GM19043 (cell line): Measurements from ENCODE around the gene IPPK.

Experiments
- ATAC-seq: cut with Tn5 transposase; IDR thresholded peaks from one replicate; pipeline ENCODE4 v1.9.1; 2021; ENCODE audit warnings: low read depth; ENCODE audit not compliant: unreplicated experiment

IPPK gene

GRCh38 chr9:92658176-92658575 is 11.8 kb downstream of the IPPK start:
- ATAC-seq: no peak

GRCh38 chr9:92657296-92658094 is 12.4 kb downstream of the IPPK start:
- no peak for ATAC-seq

GRCh38 chr9:92656537-92656925 is 13.4 kb downstream of the IPPK start:
- no peak for ATAC-seq

GRCh38 chr9:92655896-92656536 is 13.9 kb downstream of the IPPK start:
- ATAC-seq: no peak

- ATAC-seq: no peak
Observed at GRCh38 chr9:92655366-92655765, 14.6 kb downstream of the IPPK start.

- ATAC-seq: no peak
Observed at GRCh38 chr9:92654481-92655301, 15.2 kb downstream of the IPPK start.

- no peak for ATAC-seq
Observed at GRCh38 chr9:92652461-92652860, 17.5 kb downstream of the IPPK start.

GRCh38 chr9:92650839-92651621 is 18.9 kb downstream of the IPPK start:
- ATAC-seq: no peak

- ATAC-seq: no peak
Observed at GRCh38 chr9:92650296-92650695, 19.6 kb downstream of the IPPK start.

- ATAC-seq: no peak
Observed at GRCh38 chr9:92649007-92649406, 20.9 kb downstream of the IPPK start.

GRCh38 chr9:92648474-92648971 is 21.4 kb downstream of the IPPK start:
- no peak for ATAC-seq

- ATAC-seq: no peak
Observed at GRCh38 chr9:92647671-92648473, 22.1 kb downstream of the IPPK start.

- no peak for ATAC-seq
Observed at GRCh38 chr9:92645041-92645440, 24.9 kb downstream of the IPPK start.

- no peak for ATAC-seq
Observed at GRCh38 chr9:92644278-92644677, 25.7 kb downstream of the IPPK start.

GRCh38 chr9:92642564-92642963 is 27.4 kb downstream of the IPPK start:
- ATAC-seq: no peak

- ATAC-seq: no peak
Observed at GRCh38 chr9:92642041-92642451, 27.9 kb downstream of the IPPK start.

GRCh38 chr9:92641092-92641809 is 28.7 kb downstream of the IPPK start:
- no peak for ATAC-seq

- no peak for ATAC-seq
Observed at GRCh38 chr9:92640398-92641091, 29.4 kb downstream of the IPPK start.
